ENCODE measurements around the gene OTOF. TPM values are rescaled to one million over a fixed set of nuclear protein-coding genes. Genes with fewer than 3 reads are reported as not detected.

The OTOF gene
- polyA plus RNA-seq, 1 of the 3 experiments (the other 2 are of a cell fraction), result not detected

DNA sequence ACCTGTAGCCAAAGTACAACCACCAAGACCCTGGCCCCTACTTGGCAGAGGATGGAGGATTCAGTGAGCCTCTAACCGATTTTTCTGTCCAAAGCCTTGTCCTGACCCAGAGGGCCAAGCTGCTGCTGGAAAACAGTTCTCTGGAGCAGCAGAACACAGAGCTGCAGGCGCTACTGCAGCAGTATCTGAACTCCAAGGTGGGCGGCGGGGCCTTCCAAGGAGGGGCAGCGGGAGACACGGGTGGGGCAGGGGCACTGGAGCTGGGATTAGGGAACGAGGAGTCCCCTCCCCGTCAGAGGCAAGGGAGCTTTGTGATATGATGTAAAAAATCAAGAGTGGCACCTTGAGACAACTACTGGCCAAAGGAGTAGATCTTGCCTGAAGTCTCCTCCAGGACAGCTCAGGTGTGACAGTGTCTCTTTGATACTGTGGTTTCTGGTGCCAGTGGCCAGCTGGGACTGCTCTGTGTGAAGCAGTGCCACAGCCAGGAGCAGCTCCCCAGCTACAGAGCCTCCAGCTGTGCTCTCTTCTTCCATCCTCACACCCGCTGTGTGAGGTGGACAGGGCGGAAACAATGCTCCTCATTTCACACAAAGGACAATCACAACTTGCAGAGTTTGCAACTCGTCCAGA is 22.8 kb downstream of the OTOF start:
- H3K4me1 ChIP-seq (ENCODE audit: control insufficient read depth in 1 of 2, insufficient read depth in 2 of 2, low read depth in 1 of 2, low read length in 1 of 2), result no peaks in the 10 kb centered on the region; a peak in 1 of 4 replicates
- no peak overlapping the region for H3K4me2 ChIP-seq
- H2AFZ ChIP-seq (ENCODE audit: low read depth), result no peak overlapping the region
- H3K27ac ChIP-seq (ENCODE audit: low read depth in 2 of 2, low read length in 1 of 2), result no peak overlapping the region
- H3K27me3 ChIP-seq (ENCODE audit: insufficient read depth), result peaks cover 10% of the 10 kb centered on the region
- TF ChIP-seq RAD21 (IDR thresholded peaks at IDR 0.05; ENCODE audit: low read length), result no peak
- TF ChIP-seq TEAD4 (IDR thresholded peaks at IDR 0.05; ENCODE audit: borderline replicate concordance, insufficient read depth), result no peak
- TF ChIP-seq GABPA (IDR thresholded peaks at IDR 0.05; ENCODE audit: low read depth), result no peak
- no peak for TF ChIP-seq ELF1 (IDR thresholded peaks at IDR 0.05)
- TF ChIP-seq YY1 (IDR thresholded peaks at IDR 0.05; ENCODE audit: low read depth), result no peak
- no peak for TF ChIP-seq MAX (IDR thresholded peaks at IDR 0.05; ENCODE audit: low read depth)
- TF ChIP-seq MXI1 (IDR thresholded peaks at IDR 0.05; ENCODE audit: low read depth, low read length), result no peak
- TF ChIP-seq, protein P1, sequence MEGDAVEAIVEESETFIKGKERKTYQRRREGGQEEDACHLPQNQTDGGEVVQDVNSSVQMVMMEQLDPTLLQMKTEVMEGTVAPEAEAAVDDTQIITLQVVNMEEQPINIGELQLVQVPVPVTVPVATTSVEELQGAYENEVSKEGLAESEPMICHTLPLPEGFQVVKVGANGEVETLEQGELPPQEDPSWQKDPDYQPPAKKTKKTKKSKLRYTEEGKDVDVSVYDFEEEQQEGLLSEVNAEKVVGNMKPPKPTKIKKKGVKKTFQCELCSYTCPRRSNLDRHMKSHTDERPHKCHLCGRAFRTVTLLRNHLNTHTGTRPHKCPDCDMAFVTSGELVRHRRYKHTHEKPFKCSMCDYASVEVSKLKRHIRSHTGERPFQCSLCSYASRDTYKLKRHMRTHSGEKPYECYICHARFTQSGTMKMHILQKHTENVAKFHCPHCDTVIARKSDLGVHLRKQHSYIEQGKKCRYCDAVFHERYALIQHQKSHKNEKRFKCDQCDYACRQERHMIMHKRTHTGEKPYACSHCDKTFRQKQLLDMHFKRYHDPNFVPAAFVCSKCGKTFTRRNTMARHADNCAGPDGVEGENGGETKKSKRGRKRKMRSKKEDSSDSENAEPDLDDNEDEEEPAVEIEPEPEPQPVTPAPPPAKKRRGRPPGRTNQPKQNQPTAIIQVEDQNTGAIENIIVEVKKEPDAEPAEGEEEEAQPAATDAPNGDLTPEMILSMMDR (IDR thresholded peaks at IDR 0.05), result no peak
- no peak for TF ChIP-seq ZBTB33 (IDR thresholded peaks at IDR 0.05; ENCODE audit: borderline replicate concordance, low read depth)
- TF ChIP-seq MEF2A (IDR thresholded peaks at IDR 0.05; ENCODE audit: borderline replicate concordance, low read depth), result no peak
- TF ChIP-seq, protein P2, sequence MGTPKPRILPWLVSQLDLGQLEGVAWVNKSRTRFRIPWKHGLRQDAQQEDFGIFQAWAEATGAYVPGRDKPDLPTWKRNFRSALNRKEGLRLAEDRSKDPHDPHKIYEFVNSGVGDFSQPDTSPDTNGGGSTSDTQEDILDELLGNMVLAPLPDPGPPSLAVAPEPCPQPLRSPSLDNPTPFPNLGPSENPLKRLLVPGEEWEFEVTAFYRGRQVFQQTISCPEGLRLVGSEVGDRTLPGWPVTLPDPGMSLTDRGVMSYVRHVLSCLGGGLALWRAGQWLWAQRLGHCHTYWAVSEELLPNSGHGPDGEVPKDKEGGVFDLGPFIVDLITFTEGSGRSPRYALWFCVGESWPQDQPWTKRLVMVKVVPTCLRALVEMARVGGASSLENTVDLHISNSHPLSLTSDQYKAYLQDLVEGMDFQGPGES (IDR thresholded peaks at IDR 0.05; ENCODE audit: low read depth, low read length), result no peak
- TF ChIP-seq, protein P3, sequence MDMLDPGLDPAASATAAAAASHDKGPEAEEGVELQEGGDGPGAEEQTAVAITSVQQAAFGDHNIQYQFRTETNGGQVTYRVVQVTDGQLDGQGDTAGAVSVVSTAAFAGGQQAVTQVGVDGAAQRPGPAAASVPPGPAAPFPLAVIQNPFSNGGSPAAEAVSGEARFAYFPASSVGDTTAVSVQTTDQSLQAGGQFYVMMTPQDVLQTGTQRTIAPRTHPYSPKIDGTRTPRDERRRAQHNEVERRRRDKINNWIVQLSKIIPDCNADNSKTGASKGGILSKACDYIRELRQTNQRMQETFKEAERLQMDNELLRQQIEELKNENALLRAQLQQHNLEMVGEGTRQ (IDR thresholded peaks at IDR 0.05; ENCODE audit: borderline replicate concordance, low read depth, low read length), result no peak
- no peak for TF ChIP-seq RFX5 (IDR thresholded peaks at IDR 0.05; ENCODE audit: low read length)
- TF ChIP-seq NFIC (IDR thresholded peaks at IDR 0.05; ENCODE audit: borderline replicate concordance), result no peak
- no peak for TF ChIP-seq CHD2 (IDR thresholded peaks at IDR 0.05; ENCODE audit: low read length, partially characterized antibody)
- no peak for TF ChIP-seq FOSL2 (IDR thresholded peaks at IDR 0.05; ENCODE audit: borderline replicate concordance, low read depth)
- TF ChIP-seq, protein P4, sequence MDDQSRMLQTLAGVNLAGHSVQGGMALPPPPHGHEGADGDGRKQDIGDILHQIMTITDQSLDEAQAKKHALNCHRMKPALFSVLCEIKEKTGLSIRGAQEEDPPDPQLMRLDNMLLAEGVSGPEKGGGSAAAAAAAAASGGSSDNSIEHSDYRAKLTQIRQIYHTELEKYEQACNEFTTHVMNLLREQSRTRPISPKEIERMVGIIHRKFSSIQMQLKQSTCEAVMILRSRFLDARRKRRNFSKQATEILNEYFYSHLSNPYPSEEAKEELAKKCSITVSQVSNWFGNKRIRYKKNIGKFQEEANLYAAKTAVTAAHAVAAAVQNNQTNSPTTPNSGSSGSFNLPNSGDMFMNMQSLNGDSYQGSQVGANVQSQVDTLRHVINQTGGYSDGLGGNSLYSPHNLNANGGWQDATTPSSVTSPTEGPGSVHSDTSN (IDR thresholded peaks at IDR 0.05), result no peak
- H3K79me2 ChIP-seq (ENCODE audit: insufficient read depth), result no peaks in the 10 kb centered on the region
- H3K9ac ChIP-seq, result no peak overlapping the region
- no peaks in the 10 kb centered on the region for H3K36me3 ChIP-seq (replicated peaks in 1 of 2; ENCODE audit: control insufficient read depth in 1 of 2, insufficient read depth in 2 of 2, low read length in 1 of 2)
- no peak for DNase-seq
- 53% methylated on average over 11 of the region's 11 CpGs for WGBS (ENCODE audit: low lambda C conversion rate)
- no peaks in the 10 kb centered on the region for H3K9me3 ChIP-seq
- H3K4me3 ChIP-seq (ENCODE audit: low read depth in 2 of 2, low read length in 1 of 2), result no peak overlapping the region
- ChIA-PET POLR2A (no interaction called here), CTCF (interaction anchor here (1.0 to 1.3 kb wide), 3 partner anchors 14 to 290 kb away, joined by 3 to 4 read pairs (median 3); no protein-coding TSS in a partner anchor)
- no peaks in the 10 kb centered on the region for H3K9me2 ChIP-seq
- no peaks in the 10 kb centered on the region for H3F3A ChIP-seq (replicated peaks; ENCODE audit: insufficient read depth)
- H4K20me1 ChIP-seq (ENCODE audit: insufficient read depth), result no peaks in the 10 kb centered on the region

Measured in SK-N-SH (cell line).